Measurements from ENCODE around the gene SH3PXD2A.

The SH3PXD2A gene

DNA sequence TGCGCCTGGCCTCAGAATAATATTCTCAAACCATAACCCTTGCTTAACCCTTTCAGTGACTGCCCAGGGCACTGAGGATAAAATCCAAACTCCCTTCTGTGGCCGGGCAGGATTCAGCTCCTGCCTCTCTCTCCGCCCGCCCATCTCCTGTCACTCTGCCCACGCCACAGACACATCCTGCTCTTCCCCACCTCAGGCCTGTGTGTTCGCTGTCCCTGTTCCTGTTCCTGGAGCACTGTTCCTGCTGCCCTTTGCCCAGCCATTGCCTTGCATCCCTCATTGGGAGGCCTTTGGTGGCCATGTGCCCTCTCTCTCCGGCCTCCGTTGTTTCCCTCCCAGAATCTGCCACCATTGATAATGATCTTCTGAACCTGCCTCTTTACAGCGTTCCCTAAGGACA is 108.8 kb downstream of the SH3PXD2A start:
- Histone ChIP-seq H3K9me3 (ENCODE audit: control insufficient read depth in 2 of 2, low read length in 2 of 2) (no peaks in the 10 kb centered on the region), H3K4me1 (ENCODE audit: control insufficient read depth, insufficient read depth, low read length) (peaks cover 3% of the 10 kb centered on the region), H3K9ac (ENCODE audit: low read length in 2 of 2) (no peak overlapping the region), H3K36me3 (ENCODE audit: control insufficient read depth in 2 of 2, insufficient read depth in 2 of 2, low read length in 2 of 2) (no peaks in the 10 kb centered on the region), H3K27ac (ENCODE audit: low read length) (no peak overlapping the region), H3K4me3 (ENCODE audit: low read length in 2 of 2) (no peak overlapping the region), H3K27me3 (ENCODE audit: control insufficient read depth in 1 of 2, insufficient read depth in 2 of 2, low read length in 2 of 2) (no peaks in the 10 kb centered on the region)

DNA sequence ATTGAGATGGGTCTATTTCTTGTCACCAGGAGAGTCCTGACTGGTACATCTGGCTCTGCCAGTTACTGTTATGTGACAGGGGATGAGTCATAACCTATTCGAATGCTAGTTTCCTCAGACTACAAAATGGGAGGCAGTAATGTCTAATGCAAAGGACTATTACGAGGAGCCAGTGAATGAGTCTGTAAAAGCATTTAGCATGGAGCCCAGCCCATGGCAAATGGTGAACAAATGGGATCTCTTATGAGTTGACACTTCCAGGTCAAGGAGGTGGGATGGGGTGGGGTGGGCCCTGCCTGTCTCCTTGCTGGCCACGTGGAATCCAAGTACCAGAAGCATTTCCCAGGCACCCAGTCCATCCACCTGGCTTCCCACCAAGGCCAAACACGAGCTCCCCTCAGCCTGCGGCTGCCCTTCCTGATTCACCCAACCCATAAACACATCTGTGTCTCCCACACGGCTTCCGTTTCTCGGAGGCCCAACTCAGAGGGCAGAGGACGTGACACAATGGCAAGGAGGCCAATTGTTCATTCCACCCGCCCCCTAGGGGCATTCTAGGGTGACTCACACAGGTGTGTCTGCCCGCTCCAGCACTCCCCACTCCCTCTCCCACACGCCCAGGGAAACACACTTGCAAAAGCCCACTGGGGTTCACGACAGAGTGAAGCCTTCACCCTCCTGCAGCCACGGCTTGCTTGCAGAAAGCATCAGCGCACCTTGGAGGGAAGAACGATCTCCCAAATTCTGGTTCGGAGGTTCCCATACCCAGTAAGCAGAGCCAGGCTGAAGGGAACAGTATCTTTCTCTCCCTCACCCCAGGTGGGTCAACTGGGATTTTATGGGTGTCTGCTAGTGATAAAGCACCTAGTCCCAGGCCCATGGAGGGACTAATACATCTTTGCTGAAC is 109.8 kb downstream of the SH3PXD2A start:
- Histone ChIP-seq H3K9me3 (ENCODE audit: control insufficient read depth in 2 of 2, low read length in 2 of 2) (no peaks in the 10 kb centered on the region), H3K36me3 (ENCODE audit: control insufficient read depth in 2 of 2, insufficient read depth in 2 of 2, low read length in 2 of 2) (no peaks in the 10 kb centered on the region), H3K27ac (ENCODE audit: low read length) (no peak overlapping the region), H3K9ac (ENCODE audit: low read length in 2 of 2) (no peak overlapping the region), H3K4me3 (ENCODE audit: low read length in 2 of 2) (no peak overlapping the region), H3K4me1 (ENCODE audit: control insufficient read depth, insufficient read depth, low read length) (peaks cover 6% of the 10 kb centered on the region), H3K27me3 (ENCODE audit: control insufficient read depth in 1 of 2, insufficient read depth in 2 of 2, low read length in 2 of 2) (no peaks in the 10 kb centered on the region)

DNA sequence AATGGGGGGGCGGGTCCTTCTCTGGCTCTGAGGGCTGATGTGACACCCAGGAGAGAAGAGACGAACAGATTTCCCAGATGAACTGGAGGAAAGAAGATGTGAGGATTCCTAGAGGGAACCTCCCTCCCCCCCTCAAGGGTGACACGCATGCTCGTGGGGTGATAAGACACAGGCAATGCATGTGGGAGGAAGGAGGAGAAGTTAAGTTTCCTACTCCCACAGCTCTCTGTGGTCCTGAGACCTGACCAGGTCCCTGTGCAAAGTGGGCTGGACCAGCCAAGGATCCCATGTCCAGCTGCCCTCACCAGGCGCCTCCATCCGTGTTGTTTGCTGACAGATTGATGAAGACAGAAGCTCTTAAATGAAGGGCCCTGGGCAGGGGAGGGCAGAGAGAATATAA is 112.6 kb downstream of the SH3PXD2A start:
- no peak overlapping the region for H3K9ac ChIP-seq (ENCODE audit: low read length in 2 of 2)
- H3K4me3 ChIP-seq (ENCODE audit: low read length in 2 of 2) = no peak overlapping the region
- no peak overlapping the region for H3K27ac ChIP-seq (ENCODE audit: low read length)
- no peaks in the 10 kb centered on the region for H3K9me3 ChIP-seq (ENCODE audit: control insufficient read depth in 2 of 2, low read length in 2 of 2)
- no peaks in the 10 kb centered on the region for H3K36me3 ChIP-seq (ENCODE audit: control insufficient read depth in 2 of 2, insufficient read depth in 2 of 2, low read length in 2 of 2)
- peaks cover 33% of the 10 kb centered on the region for H3K4me1 ChIP-seq (ENCODE audit: control insufficient read depth, insufficient read depth, low read length)
- no peaks in the 10 kb centered on the region for H3K27me3 ChIP-seq (ENCODE audit: control insufficient read depth in 1 of 2, insufficient read depth in 2 of 2, low read length in 2 of 2)

DNA sequence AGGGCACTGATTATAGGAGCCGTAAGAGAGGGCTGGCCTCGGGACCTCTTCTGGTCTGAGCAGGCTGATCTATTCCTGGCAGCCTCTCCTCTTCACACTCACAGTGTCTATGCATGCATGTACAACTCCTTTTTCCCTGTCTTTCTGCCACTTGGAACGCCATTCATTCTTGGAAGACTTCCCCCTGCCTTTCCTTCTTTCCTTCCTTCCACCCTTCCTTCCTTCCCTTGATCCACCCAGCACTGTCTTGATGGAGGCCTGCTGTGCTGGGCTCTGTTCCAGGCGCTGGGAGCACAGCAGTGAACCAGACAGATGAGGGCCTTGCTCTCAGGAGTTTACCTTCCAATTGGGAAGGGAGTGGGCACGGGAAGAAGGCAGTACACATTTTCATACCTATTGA is 114.8 kb downstream of the SH3PXD2A start:
- H3K9me3 ChIP-seq (ENCODE audit: control insufficient read depth in 2 of 2, low read length in 2 of 2) = no peaks in the 10 kb centered on the region
- H3K27me3 ChIP-seq (ENCODE audit: control insufficient read depth in 1 of 2, insufficient read depth in 2 of 2, low read length in 2 of 2) = no peaks in the 10 kb centered on the region
- no peak overlapping the region for H3K9ac ChIP-seq (ENCODE audit: low read length in 2 of 2)
- no peaks in the 10 kb centered on the region for H3K36me3 ChIP-seq (ENCODE audit: control insufficient read depth in 2 of 2, insufficient read depth in 2 of 2, low read length in 2 of 2)
- peaks cover 33% of the 10 kb centered on the region for H3K4me1 ChIP-seq (ENCODE audit: control insufficient read depth, insufficient read depth, low read length)
- H3K4me3 ChIP-seq (ENCODE audit: low read length in 2 of 2) = no peak overlapping the region
- H3K27ac ChIP-seq (ENCODE audit: low read length) = no peak overlapping the region

DNA sequence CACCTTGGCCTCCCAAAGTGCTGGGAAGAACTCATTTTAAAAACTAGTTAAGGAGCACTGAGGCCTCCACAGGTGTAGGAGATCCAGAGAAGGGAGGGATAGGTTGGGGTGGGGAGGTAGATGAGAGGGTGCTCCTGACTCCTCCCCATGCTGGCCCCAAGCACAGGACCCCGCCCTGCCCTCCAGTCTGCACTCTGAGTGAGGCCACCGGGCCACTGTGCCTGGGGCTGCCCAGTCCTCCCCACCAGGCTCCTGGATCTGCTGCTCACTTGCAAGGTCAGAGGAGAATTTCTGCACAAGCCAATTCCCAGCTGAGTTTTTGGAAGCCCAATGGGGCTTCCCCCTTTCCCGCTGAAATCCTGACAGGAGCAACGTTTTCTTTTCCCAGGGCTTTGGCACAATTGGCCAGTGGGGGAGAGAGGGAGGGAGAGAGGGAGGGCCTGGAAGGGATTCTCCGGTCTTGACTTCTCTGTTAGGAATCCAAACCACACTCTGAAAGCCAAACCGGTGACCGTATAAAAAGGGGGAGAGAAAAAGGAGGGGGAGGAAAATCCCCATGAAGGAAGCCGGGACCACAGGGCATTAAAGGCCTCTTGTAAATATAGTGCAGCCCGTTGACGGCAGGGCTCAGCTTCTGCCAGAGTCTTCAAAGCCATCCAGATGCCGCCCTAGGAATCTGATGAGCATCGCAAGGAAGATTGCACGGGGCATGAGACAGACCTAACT is 116.2 kb downstream of the SH3PXD2A start:
- Histone ChIP-seq H3K9ac (ENCODE audit: low read length in 2 of 2) (peak overlapping the region; percentile 21 to 60), H3K4me1 (ENCODE audit: control insufficient read depth, insufficient read depth, low read length) (peaks cover 33% of the 10 kb centered on the region), H3K9me3 (ENCODE audit: control insufficient read depth in 2 of 2, low read length in 2 of 2) (no peaks in the 10 kb centered on the region), H3K36me3 (ENCODE audit: control insufficient read depth in 2 of 2, insufficient read depth in 2 of 2, low read length in 2 of 2) (peaks cover 0 to 2% of the 10 kb centered on the region in 2 donors), H3K4me3 (ENCODE audit: low read length in 2 of 2) (peak overlapping the region; percentile 24 to 57), H3K27me3 (ENCODE audit: control insufficient read depth in 1 of 2, insufficient read depth in 2 of 2, low read length in 2 of 2) (no peaks in the 10 kb centered on the region), H3K27ac (ENCODE audit: low read length) (peak overlapping the region; percentile 73)

DNA sequence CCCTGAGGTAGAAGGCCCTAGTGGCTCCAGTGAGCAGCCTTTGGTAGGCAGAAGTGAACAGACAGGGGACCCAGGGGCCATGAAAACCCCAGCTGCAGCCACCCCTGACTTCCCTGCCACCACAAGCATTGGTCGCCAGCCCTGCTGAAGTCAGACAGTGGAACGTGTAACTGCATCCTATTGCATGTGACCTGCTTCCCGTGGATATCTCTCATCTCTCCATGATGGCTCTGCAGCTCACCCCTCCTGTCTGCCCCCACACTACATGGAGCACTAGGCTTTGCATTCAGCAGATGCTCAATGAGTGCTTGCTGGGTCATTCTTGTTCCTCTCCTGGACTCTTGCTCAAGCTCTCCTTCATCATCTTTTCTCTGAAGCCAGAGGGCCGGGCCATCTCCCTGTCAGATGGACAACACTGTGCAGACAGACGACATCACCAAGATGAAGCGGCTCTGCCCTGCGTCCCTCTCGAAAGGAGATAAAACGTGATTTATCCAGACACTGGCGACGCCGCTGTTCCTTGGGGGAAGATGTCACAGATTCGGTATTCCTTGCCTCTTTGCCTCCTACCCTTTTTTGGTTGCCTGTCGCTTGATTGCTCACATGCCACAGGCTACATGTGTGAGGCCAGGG is 117.5 kb downstream of the SH3PXD2A start:
- Histone ChIP-seq H3K27me3 (ENCODE audit: control insufficient read depth in 1 of 2, insufficient read depth in 2 of 2, low read length in 2 of 2) (no peaks in the 10 kb centered on the region), H3K4me1 (ENCODE audit: control insufficient read depth, insufficient read depth, low read length) (peaks cover 33% of the 10 kb centered on the region), H3K27ac (ENCODE audit: low read length) (no peak overlapping the region), H3K9ac (ENCODE audit: low read length in 2 of 2) (no peak overlapping the region), H3K9me3 (ENCODE audit: control insufficient read depth in 2 of 2, low read length in 2 of 2) (no peaks in the 10 kb centered on the region), H3K4me3 (ENCODE audit: low read length in 2 of 2) (no peak overlapping the region), H3K36me3 (ENCODE audit: control insufficient read depth in 2 of 2, insufficient read depth in 2 of 2, low read length in 2 of 2) (peaks cover 0 to 2% of the 10 kb centered on the region in 2 donors)

DNA sequence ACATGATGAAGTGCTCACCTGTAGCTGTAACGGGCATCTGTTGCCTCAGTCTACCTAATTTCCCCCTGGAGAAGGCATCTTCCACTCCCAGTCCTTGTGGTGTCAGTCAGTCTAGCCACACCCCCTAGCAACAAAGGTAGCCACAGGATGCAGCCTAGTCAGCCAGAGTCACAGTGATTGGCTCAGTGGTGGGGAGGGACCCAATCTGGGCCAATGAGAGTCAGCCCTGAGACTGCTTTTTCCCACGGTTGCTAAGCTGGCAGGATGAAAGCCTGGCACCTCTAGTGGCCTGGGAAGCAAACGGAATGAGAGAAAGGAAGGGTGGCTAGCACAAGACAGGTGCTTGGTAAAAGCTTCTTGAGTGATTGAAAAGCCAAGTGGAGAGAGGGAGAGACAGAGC is 118.6 kb downstream of the SH3PXD2A start:
- Histone ChIP-seq H3K9me3 (ENCODE audit: control insufficient read depth in 2 of 2, low read length in 2 of 2) (no peaks in the 10 kb centered on the region), H3K4me1 (ENCODE audit: control insufficient read depth, insufficient read depth, low read length) (peaks cover 33% of the 10 kb centered on the region), H3K4me3 (ENCODE audit: low read length in 2 of 2) (no peak overlapping the region), H3K9ac (ENCODE audit: low read length in 2 of 2) (no peak overlapping the region), H3K27ac (ENCODE audit: low read length) (no peak overlapping the region), H3K27me3 (ENCODE audit: control insufficient read depth in 1 of 2, insufficient read depth in 2 of 2, low read length in 2 of 2) (no peaks in the 10 kb centered on the region), H3K36me3 (ENCODE audit: control insufficient read depth in 2 of 2, insufficient read depth in 2 of 2, low read length in 2 of 2) (peaks cover 0 to 2% of the 10 kb centered on the region in 2 donors)

DNA sequence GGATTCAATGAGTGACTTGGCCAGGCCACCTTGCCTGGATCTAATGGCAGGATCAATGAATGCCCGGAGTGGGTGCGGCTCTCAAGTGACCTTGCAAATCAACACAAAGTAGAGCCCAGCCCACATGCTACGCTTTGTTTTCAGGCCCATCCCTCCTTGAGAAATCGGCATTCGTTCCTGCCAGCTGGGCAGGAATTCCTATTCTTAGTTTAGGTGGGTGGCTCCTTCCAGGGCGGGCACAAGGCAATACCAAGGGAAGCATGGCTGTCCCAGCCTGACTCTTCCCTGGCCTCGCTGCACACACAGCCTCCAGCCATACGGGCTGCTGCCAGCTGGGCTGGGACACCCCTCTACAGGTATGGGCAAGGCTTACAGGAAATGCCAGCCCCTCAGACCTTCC is 119.3 kb downstream of the SH3PXD2A start:
- no peak overlapping the region for H3K9ac ChIP-seq (ENCODE audit: low read length in 2 of 2)
- peaks cover 0 to 2% of the 10 kb centered on the region in 2 donors for H3K36me3 ChIP-seq (ENCODE audit: control insufficient read depth in 2 of 2, insufficient read depth in 2 of 2, low read length in 2 of 2)
- peaks cover 31% of the 10 kb centered on the region for H3K4me1 ChIP-seq (ENCODE audit: control insufficient read depth, insufficient read depth, low read length)
- no peaks in the 10 kb centered on the region for H3K27me3 ChIP-seq (ENCODE audit: control insufficient read depth in 1 of 2, insufficient read depth in 2 of 2, low read length in 2 of 2)
- H3K9me3 ChIP-seq (ENCODE audit: control insufficient read depth in 2 of 2, low read length in 2 of 2) = no peaks in the 10 kb centered on the region
- no peak overlapping the region for H3K27ac ChIP-seq (ENCODE audit: low read length)
- H3K4me3 ChIP-seq (ENCODE audit: low read length in 2 of 2) = no peak overlapping the region

DNA sequence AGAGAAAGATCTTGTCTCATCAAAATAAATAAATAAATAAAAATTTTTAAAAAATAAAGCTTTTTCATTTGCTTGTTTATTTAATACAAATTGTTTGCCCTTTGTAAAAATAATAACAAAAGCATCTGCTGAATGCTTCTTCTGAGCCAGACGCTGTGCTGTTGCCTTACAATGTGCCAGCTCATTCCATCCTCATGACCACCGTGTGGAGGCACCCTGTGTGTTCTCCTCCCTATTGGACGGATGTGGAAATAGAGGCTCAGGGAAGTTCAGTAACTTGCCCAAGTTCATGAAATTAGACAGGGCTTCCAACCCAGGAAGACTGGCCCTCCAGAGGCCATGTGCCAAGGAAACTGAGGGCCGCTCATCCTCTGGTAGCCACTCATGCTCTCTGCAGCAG is 120.6 kb downstream of the SH3PXD2A start:
- no peaks in the 10 kb centered on the region for H3K9me3 ChIP-seq (ENCODE audit: control insufficient read depth in 2 of 2, low read length in 2 of 2)
- H3K9ac ChIP-seq (ENCODE audit: low read length in 2 of 2) = no peak overlapping the region
- no peak overlapping the region for H3K4me3 ChIP-seq (ENCODE audit: low read length in 2 of 2)
- H3K4me1 ChIP-seq (ENCODE audit: control insufficient read depth, insufficient read depth, low read length) = peaks cover 18% of the 10 kb centered on the region
- H3K27ac ChIP-seq (ENCODE audit: low read length) = no peak overlapping the region
- peaks cover 0 to 2% of the 10 kb centered on the region in 2 donors for H3K36me3 ChIP-seq (ENCODE audit: control insufficient read depth in 2 of 2, insufficient read depth in 2 of 2, low read length in 2 of 2)
- H3K27me3 ChIP-seq (ENCODE audit: control insufficient read depth in 1 of 2, insufficient read depth in 2 of 2, low read length in 2 of 2) = no peaks in the 10 kb centered on the region

DNA sequence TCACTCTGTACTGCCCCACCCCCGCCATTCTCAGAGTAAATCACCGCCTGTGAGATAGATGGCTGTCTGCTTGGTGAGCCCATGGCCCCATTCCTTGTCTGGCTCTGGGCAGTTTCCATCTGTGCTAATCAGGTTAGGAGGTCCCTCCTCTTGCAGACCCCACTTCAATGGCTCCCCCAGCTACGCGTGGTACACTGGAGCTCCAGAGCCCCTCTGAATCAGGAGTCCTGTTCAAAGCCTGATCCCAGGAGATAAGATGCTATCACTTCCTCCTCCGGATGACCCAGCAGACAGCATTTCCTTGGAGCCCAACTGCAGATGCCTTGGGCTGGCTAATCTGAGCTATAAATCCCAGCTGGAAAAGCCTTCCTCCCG is 122.3 kb downstream of the SH3PXD2A start:
- H3K4me1 ChIP-seq (ENCODE audit: control insufficient read depth, insufficient read depth, low read length) = peaks cover 2% of the 10 kb centered on the region
- no peaks in the 10 kb centered on the region for H3K9me3 ChIP-seq (ENCODE audit: control insufficient read depth in 2 of 2, low read length in 2 of 2)
- no peak overlapping the region for H3K27ac ChIP-seq (ENCODE audit: low read length)
- H3K9ac ChIP-seq (ENCODE audit: low read length in 2 of 2) = no peak overlapping the region
- H3K4me3 ChIP-seq (ENCODE audit: low read length in 2 of 2) = no peak overlapping the region
- peaks cover 0 to 2% of the 10 kb centered on the region in 2 donors for H3K36me3 ChIP-seq (ENCODE audit: control insufficient read depth in 2 of 2, insufficient read depth in 2 of 2, low read length in 2 of 2)
- no peaks in the 10 kb centered on the region for H3K27me3 ChIP-seq (ENCODE audit: control insufficient read depth in 1 of 2, insufficient read depth in 2 of 2, low read length in 2 of 2)
